Activated T-cell treated with anti-CD3 and anti-CD28 coated beads for 24 hours (primary cell): ENCODE measurements around the gene SLC38A11.

ENCODE experiments used
- DNase-seq: peaks from one replicate; pipeline ENCODE4 v3.0.0-alpha.2; 2020; ENCODE audit warnings: low read depth

SLC38A11 gene

GRCh38 chr2:164913640-164914350 lies 41.5 kb downstream of the SLC38A11 start:
- DNase-seq = no peak

- DNase-seq = no peak
These were observed 42.3 kb downstream of the SLC38A11 start for GRCh38 chr2:164913011-164913410.

GRCh38 chr2:164911832-164912231 lies 43.5 kb downstream of the SLC38A11 start:
- DNase-seq = no peak

- no peak for DNase-seq
These were observed 45.0 kb downstream of the SLC38A11 start for GRCh38 chr2:164910101-164910899.

- no peak for DNase-seq
These were observed 48.4 kb downstream of the SLC38A11 start for GRCh38 chr2:164906947-164907346.

- no peak for DNase-seq
These were observed 50.0 kb downstream of the SLC38A11 start for GRCh38 chr2:164905307-164905706.

- DNase-seq = no peak
These were observed 51.4 kb downstream of the SLC38A11 start for GRCh38 chr2:164903951-164904350.

GRCh38 chr2:164903204-164903603 lies 52.1 kb downstream of the SLC38A11 start:
- no peak for DNase-seq

- DNase-seq = no peak
These were observed 56.2 kb downstream of the SLC38A11 start for GRCh38 chr2:164899121-164899520.

- DNase-seq = no peak
These were observed 56.9 kb downstream of the SLC38A11 start for GRCh38 chr2:164898475-164898874.

GRCh38 chr2:164897469-164898260 lies 57.7 kb downstream of the SLC38A11 start:
- DNase-seq = no peak

GRCh38 chr2:164896634-164897355 lies 58.5 kb downstream of the SLC38A11 start:
- DNase-seq = no peak

GRCh38 chr2:164896226-164896625 lies 59.1 kb downstream of the SLC38A11 start:
- no peak for DNase-seq

- DNase-seq = no peak
These were observed 63.9 kb downstream of the SLC38A11 start for GRCh38 chr2:164891460-164891859.

GRCh38 chr2:164890544-164890943 lies 64.8 kb downstream of the SLC38A11 start:
- DNase-seq = no peak

- DNase-seq = no peak
These were observed 66.7 kb downstream of the SLC38A11 start for GRCh38 chr2:164888592-164888991.

GRCh38 chr2:164887434-164888144 lies 67.7 kb downstream of the SLC38A11 start:
- DNase-seq = no peak

- DNase-seq = no peak
These were observed 73.0 kb downstream of the SLC38A11 start for GRCh38 chr2:164882276-164882675.

- DNase-seq = no peak
These were observed 73.8 kb downstream of the SLC38A11 start for GRCh38 chr2:164881524-164881923.

GRCh38 chr2:164879901-164880535 lies 75.3 kb downstream of the SLC38A11 start:
- DNase-seq = no peak

GRCh38 chr2:164877927-164878326 lies 77.4 kb downstream of the SLC38A11 start:
- DNase-seq = no peak
